Suprapubic skin (tissue), 4 donors: Measurements from ENCODE around the gene SHROOM3. TPM values are rescaled to one million over a fixed set of nuclear protein-coding genes. Genes with fewer than 3 reads are reported as not detected.

Experiments used
- DNase-seq, 2 donors: peaks; one replicate each; pipeline ENCODE4 v3.0.0-alpha.2; 2019; ENCODE audit warnings: low spot score in 2 of 2
- H3K27ac ChIP-seq: fragments of 200-600 bp; sonication (generic); one replicate; pipeline ENCODE4 v1.5.1; 2019
- H3K27me3 ChIP-seq: fragments of 200-600 bp; sonication (generic); one replicate; pipeline ENCODE4 v1.5.1; 2019
- H3K36me3 ChIP-seq: fragments of 200-600 bp; sonication (generic); one replicate; pipeline ENCODE4 v1.5.1; 2019
- H3K4me1 ChIP-seq: fragments of 200-600 bp; sonication (generic); one replicate; pipeline ENCODE4 v1.5.1; 2019
- H3K4me3 ChIP-seq: fragments of 200-600 bp; sonication (generic); one replicate; pipeline ENCODE4 v1.5.1; 2019; ENCODE audit warnings: mild to moderate bottlenecking
- H3K9me3 ChIP-seq: fragments of 200-600 bp; sonication (generic); one replicate; pipeline ENCODE4 v1.5.1; 2019
- CTCF ChIP-seq, 2 donors: fragments of 200-600 bp in 1 of 2; fragments of 450-650 bp in 1 of 2; sonication (generic) in 1 of 2; IDR thresholded peaks; one replicate each; pipeline ENCODE4 v1.5.1; 2016 to 2019; ENCODE audit warnings: antibody characterized with exemption in 2 of 2, mild to moderate bottlenecking in 1 of 2, moderate library complexity in 1 of 2
- EP300 ChIP-seq: sonication (generic); formaldehyde crosslinking; IDR thresholded peaks from one replicate; pipeline ENCODE4 v1.6.1; 2017; ENCODE audit warnings: antibody characterized with exemption
- POLR2A ChIP-seq, 2 donors: fragments of 450-650 bp; IDR thresholded peaks; one replicate each; pipeline ENCODE4 v1.6.1; 2017; ENCODE audit warnings: antibody characterized with exemption in 2 of 2, mild to moderate bottlenecking in 2 of 2, moderate library complexity in 2 of 2
- POLR2AphosphoS5 ChIP-seq, 3 donors: sonication (generic); formaldehyde crosslinking; IDR thresholded peaks; one replicate each; pipeline ENCODE4 v1.6.1; 2017; ENCODE audit warnings: antibody characterized with exemption in 3 of 3
- WGBS: methylation state at CpG from one replicate; pipeline ENCODE4 v1.1.5; 2018; 5-methylcytosine and 5-hydroxymethylcytosine counted together
- total RNA-seq, 4 donors: library from RNA; depleted of rRNA; stranded (reverse); fragments of >200 nt; gene quantifications; one replicate each; pipeline ENCODE4 v1.1.0, GENCODE V29; 2016

SHROOM3 gene
- total RNA-seq, 4 donors from 2014 or later = 25.7 to 41.4 (median 29.8) TPM

GRCh38 chr4:76589402-76589801 lies 154.4 kb downstream of the SHROOM3 start:
- Histone ChIP-seq H3K4me3 (no peak overlapping the region), H3K36me3 (no peaks in the 10 kb centered on the region), H3K9me3 (no peaks in the 10 kb centered on the region), H3K4me1 (peaks cover 16% of the 10 kb centered on the region), H3K27me3 (peaks cover 10% of the 10 kb centered on the region), H3K27ac (peak overlapping the region; percentile 9)
- DNase-seq = no peak
- 6% methylated on average over 1 of the region's 1 CpG for WGBS
- TF ChIP-seq CTCF (IDR thresholded peaks at IDR 0.05) (no peak), POLR2AphosphoS5 (IDR thresholded peaks at IDR 0.05) (no peak), EP300 (no peak), POLR2A (IDR thresholded peaks at IDR 0.05) (no peak)

GRCh38 chr4:76589872-76590797 lies 155.1 kb downstream of the SHROOM3 start:
- Histone ChIP-seq H3K4me3 (no peak overlapping the region), H3K9me3 (no peaks in the 10 kb centered on the region), H3K27me3 (peaks cover 10% of the 10 kb centered on the region), H3K27ac (peak overlapping the region; percentile 9), H3K36me3 (no peaks in the 10 kb centered on the region), H3K4me1 (peaks cover 16% of the 10 kb centered on the region)
- no peak for DNase-seq
- 60% methylated on average over 10 of the region's 10 CpGs for WGBS
- no peak for TF ChIP-seq POLR2AphosphoS5 (IDR thresholded peaks at IDR 0.05)

GRCh38 chr4:76590798-76591281 lies 155.8 kb downstream of the SHROOM3 start:
- WGBS = 49% methylated on average over 6 of the region's 6 CpGs

GRCh38 chr4:76591992-76592391 lies 157.0 kb downstream of the SHROOM3 start:
- TF ChIP-seq EP300 (no peak), CTCF (IDR thresholded peaks at IDR 0.05) (no peak), POLR2A (IDR thresholded peaks at IDR 0.05) (no peak), POLR2AphosphoS5 (IDR thresholded peaks at IDR 0.05) (no peak)
- H3K27me3 ChIP-seq = peaks cover 4% of the 10 kb centered on the region
- 78% methylated on average over 2 of the region's 3 CpGs for WGBS
- DNase-seq = no peak
- H3K9me3 ChIP-seq = no peaks in the 10 kb centered on the region
- no peaks in the 10 kb centered on the region for H3K36me3 ChIP-seq
- H3K4me3 ChIP-seq = no peak overlapping the region
- no peak overlapping the region for H3K27ac ChIP-seq
- H3K4me1 ChIP-seq = peaks cover 8% of the 10 kb centered on the region

More at GRCh38 chr4:76590798-76591281, 155.8 kb downstream of the SHROOM3 start:
- Histone ChIP-seq H3K36me3 (no peaks in the 10 kb centered on the region), H3K4me3 (no peak overlapping the region), H3K4me1 (peaks cover 12% of the 10 kb centered on the region), H3K27me3 (peaks cover 10% of the 10 kb centered on the region), H3K9me3 (no peaks in the 10 kb centered on the region), H3K27ac (peak overlapping the region; percentile 11)
- no peak for TF ChIP-seq CTCF (IDR thresholded peaks at IDR 0.05)
- TF ChIP-seq POLR2A (IDR thresholded peaks at IDR 0.05) = no peak
- TF ChIP-seq POLR2AphosphoS5 (IDR thresholded peaks at IDR 0.05) = no peak
- no peak for TF ChIP-seq EP300
- DNase-seq = no peak

GRCh38 chr4:76592460-76592859 lies 157.4 kb downstream of the SHROOM3 start:
- Histone ChIP-seq H3K36me3 (no peaks in the 10 kb centered on the region), H3K4me1 (peaks cover 8% of the 10 kb centered on the region), H3K27ac (no peak overlapping the region), H3K27me3 (peaks cover 4% of the 10 kb centered on the region), H3K9me3 (no peaks in the 10 kb centered on the region), H3K4me3 (no peak overlapping the region)
- TF ChIP-seq POLR2AphosphoS5 (IDR thresholded peaks at IDR 0.05) (no peak), CTCF (IDR thresholded peaks at IDR 0.05) (no peak), EP300 (no peak), POLR2A (IDR thresholded peaks at IDR 0.05) (no peak)
- DNase-seq = no peak
- 95% methylated on average over 6 of the region's 6 CpGs for WGBS
